Raji (cell line): Measurements from ENCODE around the gene BEND4.
A peak's percentile ranks its signal among the peaks of the same experiment; 100 is the strongest.

Experiments
- POLR2A ChIP-seq: IDR thresholded peaks from 2 replicates; pipeline ENCODE4 v1.6.1; 2011; ENCODE audit warnings: low read depth, low read length, control low read depth; ENCODE audit not compliant: insufficient read depth

Gene BEND4

DNA sequence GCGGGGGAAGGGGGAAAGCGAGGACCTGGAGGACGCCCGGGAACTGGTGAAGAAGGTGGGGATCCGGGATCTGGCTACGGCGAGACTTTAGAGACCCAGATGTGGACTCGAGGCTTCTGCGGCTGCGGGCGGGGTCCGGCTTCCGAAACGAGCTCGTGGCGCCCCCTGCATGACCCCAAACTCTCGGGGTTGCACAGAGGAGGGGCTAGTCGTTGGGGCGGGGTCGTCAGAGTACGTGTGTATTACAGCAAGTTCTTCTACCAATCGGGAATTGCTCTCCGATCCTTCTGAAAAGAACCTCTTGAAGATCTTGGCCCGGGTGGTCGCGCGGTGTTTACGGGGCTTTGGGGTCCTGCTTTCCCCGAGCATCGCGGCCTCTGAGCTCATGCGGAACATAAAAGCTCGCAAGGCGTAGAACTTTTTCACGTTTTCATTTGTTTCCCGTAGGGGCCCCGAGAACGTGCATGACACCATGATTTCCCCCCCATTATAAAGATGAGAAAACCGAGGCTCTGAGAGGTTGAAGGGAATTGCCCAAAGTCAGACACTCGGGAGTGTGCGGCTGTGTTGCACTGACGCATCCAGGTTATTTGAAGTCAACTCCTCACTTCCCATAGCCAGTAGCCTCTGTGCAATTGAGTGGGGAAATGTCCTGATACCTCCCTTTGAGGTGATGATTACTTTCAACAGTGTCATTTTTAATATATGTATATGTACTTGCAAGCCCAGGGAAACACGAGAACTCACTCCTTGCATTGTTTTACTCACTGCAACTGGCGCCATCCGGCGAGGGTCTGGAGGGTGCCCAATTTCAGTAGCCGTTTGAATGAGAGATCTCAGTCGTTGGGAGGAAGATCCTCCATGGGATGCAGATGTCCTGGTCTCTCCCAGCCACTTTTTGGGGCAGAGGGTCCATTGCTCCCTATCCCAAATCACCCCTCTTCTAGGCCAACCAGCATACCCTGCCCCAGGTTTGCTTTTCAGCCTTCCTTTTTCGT is at the start of gene BEND4:
TSS of gene BEND4 (minus strand) at position 149 of the 998 bp plus-strand sequence. CDS start 512 bp downstream, outside the sequence.
- peak; percentile 57; the same call in 1 of the 2 replicates for TF ChIP-seq POLR2A

DNA sequence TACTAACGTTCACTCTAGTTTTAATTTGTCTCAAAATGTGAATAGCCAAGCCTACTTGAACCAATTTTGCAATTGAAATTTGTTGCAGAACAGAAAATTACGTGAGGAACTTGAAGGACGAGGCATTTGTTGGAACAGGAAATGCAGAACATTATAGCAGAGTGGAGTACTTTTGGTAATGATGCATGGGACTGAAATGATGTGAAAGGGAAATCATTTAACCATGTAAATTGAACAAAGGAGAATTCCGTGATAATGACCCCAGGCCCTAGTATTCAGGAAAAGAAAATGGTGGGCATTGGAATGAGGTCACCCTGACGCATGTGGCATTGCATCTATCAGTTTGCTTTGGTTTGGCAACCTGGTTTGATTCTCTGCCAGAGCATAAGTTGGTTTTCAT is 44.9 kb upstream of the BEND4 start:
- no peak for TF ChIP-seq POLR2A

DNA sequence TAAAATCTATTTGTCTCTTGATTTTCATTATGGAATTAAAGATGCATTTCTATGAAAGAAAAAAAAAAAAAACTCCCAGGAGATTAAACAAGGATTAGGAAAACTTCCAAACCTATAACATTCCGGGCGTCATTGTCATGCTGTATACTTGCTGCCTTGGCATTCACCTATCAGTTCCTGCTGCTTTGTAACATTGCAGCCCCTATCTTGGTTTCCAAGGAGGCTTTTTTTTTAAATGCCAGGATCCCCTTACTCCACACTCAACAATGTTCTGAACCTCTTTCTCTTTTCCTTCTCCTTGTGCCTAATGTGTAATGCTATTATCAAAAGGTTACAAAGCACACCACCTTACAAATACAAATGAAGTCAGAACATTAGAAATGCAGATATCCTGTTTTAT is 20.5 kb upstream of the BEND4 start:
- no peak for TF ChIP-seq POLR2A

DNA sequence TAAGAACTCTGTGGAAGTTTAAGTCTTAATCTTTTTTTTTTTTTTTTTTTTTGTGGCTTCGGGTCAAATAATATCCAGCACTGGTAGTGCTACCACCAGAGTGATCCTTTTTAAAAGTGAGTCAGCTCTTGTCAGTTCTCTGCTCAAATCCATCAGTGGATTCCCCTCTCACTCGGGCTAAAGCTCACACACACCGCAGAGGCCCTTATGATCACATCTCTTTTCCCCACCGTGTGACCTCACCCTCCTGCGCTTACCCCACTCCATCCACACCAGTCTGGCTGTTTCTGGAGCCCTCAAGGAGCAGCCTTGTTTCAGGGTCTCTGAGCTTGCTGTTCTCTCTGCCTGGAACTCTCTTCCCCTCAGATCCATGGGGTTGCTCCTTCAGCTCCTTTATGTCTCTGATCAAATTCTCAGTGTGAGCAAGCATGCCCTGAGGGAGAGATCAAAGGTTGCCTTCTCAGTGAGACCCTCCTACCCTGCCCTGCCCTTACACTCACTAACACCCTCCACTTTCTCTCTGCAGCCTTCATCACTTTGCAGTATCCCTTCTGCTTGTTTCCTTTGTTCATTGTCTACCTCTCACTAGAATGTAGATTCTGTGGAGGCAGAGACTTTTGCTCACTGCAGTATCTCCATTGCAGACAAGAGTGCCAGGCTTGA is 19.8 kb upstream of the BEND4 start:
- TF ChIP-seq POLR2A = no peak

DNA sequence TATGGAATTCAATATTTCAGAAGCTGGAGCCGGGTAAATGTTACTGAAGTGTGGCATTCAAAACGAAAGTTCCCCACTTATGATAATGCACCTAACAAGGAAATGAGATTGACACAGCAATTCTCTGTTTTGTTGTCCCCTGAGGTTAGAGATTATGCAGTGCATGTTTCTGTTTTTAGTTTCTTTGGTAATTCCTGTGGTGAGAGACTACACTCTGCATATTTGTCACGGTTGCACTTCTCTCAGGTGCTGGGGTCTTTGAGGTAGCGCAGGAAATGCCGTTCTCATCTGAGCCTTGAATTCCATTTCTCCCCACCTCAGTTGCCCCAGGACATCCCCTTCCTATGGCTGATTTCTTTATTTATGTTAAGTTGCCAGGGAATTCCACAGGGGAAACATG is 15.3 kb upstream of the BEND4 start:
- no peak for TF ChIP-seq POLR2A

DNA sequence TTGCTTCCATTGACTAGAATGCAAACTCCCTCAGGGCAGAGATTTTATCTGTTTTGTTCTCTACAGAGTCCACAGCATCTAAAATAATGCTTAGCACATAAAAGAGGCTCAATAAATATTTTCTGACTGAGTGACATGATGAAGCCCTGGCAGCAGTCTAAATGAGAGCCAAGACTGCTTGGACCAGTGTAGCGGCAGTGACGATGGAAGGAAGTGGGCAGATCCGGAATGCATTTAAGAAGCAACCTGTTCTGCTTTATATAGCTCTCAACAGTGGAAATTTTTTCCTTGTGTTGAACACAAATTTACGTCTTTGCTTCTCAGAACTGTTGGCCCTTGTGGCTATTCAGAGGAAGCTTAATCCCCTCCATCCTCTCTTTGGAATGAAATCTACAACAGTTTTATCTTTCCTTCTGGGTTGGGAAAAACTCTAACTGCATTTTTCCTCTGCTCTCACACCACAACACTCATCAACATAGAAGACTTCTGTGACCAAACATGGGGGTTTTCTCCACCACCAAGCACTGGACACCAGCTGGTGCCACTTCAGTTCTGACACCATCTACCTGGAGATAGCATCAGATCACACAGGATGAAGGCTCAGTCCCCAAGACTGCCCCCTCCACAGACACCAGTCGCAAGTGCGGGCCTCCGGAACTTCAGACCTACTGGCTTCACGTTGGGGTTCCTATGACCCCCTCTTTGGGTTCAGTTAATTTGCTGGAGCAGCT is 7.0 kb upstream of the BEND4 start:
- no peak for TF ChIP-seq POLR2A

DNA sequence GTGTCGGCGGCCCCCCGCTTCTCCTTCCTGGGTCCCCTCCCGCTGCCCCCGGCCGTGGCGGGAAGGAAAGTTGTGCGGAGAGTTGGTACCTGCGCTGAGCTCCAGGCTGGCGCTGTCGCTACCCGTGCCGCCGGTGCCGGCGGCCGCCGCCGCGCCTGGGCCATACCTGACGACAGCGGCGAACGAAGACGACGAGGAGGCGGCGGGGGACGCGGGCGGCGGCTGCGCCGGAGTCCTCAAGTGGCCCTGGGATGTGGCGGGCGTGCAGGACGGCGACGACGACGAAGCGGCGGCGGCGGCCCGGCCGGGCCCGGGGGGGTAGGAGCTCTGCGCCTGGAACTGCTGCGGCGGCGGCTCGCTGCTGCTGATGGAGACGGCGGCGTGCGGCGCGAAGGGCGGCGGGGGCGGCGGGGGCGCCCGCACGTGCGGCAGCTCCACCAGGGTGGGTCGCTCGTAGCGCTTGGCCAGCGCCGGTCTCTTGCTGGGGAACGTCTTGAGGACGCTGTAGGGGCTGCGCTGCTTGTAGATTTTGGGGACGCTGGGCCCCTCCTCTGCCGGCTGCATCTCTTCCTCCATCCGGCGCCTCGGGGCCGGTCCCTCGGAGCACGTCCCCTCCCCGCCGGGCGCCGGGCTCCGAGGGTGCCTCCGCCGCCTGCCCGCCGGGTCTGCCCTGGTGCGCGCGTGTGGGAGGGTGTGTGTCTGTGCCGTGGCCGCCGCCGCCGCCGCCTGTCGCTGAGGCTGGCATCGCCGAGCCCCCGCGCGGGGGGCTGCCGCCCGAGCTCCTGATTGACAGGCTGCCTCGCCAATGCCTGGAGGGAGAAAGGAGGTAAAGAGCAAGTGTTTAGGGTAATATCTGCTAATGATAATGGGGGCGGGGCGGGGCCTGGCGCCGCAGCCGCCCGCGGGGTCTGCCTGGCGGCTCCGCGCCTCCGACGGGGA is 618 bp downstream of the BEND4 start:
- no peak; the same call in 1 of the 2 replicates for TF ChIP-seq POLR2A

DNA sequence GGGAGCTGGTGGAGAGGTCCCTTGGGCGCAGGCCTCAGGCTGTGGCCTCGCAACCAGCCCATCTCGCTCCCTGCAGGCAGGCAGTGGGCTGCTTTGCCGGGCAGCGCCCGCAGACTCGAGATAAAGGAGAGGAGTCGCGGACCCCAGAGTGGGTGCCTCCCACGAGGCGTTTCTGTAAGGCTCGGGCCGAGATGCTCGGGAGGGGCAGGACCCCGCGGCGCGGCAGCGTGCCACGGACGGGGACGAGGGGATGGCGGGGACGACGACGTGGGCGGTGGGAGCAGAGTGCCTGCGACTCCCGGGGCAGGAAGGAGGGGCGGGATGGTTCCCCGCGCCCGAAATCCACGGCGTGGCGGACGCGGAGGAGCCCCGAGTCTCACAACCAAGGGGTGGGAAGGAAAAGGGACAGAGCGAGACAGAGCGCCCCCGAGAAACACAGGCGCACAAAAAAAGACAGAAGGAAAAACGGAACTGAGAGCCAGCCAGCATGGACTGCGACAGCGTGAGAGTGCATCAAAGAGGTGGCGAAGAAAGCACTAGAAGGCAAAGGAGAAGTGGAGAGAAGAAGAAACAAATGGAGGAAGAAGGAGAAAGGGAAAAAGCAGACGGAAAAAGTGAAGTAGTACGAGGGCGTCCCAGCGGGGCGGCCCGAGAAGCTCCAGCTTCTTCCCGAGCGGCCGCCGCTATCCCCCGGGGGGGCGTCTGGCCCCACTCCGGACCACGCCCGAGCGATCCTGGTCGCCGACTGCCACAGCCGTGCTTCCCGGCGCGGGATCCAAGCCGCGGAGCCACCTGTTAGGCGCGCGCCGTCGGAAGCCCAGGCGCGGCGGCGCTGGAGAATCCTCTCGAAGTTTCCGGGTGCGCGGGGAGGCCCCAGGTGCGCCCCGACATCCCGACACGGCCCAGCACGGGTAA is 1.5 kb downstream of the BEND4 start:
- TF ChIP-seq POLR2A = no peak

DNA sequence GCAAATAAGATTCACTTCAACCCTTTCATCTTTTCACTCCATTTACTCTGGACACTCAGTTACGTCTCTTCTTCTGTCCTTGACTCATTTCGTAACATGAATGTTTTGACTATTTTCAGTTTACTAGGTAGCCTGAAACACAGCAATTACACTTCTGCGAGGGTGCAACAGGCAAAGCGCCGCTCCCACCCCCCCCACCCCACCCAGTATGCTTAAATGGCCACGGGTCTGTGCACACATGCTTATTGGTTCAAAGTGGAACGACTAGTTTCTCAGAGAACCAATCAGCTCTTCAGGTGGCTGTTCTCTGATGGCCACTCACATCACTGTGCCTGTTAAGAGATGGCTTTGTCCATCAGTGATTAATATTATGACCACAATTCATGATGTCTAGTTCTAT is 3.5 kb downstream of the BEND4 start:
- TF ChIP-seq POLR2A = no peak

DNA sequence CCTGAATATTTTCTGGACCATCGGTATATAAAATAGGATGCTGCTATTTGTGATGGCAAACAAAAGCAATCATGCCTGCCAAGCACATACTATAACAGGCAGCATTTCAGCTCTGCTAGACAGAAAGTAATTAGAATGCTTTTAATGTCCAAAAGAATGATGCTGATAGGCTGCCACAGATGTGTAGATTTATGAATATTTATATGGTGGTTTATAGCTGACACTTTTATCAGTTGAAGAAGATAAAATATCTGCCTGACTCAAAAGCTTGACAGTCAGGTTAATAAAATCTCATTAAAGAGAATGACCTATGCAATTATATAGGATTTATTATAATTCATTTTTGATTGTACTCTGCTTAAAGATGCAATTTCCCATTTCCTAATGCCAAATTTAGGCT is 4.0 kb downstream of the BEND4 start:
- TF ChIP-seq POLR2A = no peak

DNA sequence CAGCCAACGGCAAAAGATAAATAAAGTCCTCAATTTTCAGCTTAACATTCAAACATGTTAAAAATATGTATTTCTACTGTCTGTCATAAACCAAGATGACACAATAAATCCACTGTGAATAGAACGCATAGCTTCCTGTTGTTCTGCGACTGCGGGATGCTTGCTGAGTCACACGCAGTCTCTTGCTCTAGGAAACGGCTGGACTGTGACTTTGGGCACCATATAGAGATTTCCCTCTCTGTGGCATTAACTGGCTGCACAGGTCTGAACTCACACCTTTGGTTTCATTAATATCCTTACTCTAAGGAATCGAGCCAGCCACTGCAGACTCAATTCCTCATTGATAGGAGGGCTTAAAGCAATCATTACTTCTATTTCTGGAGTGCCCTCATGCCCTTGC is 8.4 kb downstream of the BEND4 start:
- no peak for TF ChIP-seq POLR2A

DNA sequence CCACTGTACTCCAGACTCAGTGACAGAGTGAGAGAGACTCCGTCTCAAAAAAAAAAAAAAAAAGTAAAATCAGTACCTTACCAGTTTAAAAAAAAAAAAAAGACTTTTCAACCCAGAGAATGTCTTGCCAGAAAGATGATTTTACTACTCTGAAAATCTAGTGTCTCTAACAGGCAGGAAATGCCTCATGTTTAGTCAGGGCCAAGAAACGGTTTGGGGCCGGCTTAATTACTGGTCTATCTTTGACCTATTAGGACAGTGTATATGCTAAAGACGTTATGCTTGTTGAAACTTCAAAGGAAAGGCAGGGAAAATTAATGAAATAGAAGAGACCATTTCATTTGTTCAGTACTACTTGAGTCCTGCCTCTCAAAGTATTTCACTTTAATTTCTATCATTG is 9.9 kb downstream of the BEND4 start:
- TF ChIP-seq POLR2A = no peak

DNA sequence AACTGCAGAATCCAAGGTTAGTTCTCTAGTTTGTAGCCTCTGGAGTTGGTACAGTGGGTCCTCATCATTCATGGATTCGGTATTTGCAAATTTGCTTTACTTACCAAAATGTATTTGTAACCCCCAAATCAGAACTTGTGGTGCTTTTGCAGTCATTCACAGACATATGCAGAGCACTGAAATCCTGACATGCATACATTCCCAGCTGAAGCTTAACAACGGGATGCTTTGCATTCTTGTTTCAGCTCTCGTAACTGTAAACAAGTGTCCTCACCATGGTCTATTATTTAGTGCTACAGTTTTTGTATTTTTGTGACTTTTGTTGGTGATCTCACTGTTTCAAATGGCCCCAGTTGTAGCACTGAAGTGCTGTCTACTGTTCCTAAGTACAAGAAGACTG is 16.1 kb downstream of the BEND4 start:
- TF ChIP-seq POLR2A = no peak
